ENCODE data around the gene TMEM88. TPM values are rescaled to one million over a fixed set of nuclear protein-coding genes. Genes with fewer than 3 reads are reported as not detected.

The TMEM88 gene
- total and polyA plus RNA-seq, 2 donors (not counting 3 experiments of a cell fraction or from before 2014, with no cell fraction given), result 53.4 to 165 TPM

- CTCF ChIA-PET, result interaction anchor here (0.9 to 1.8 kb wide), 3 partner anchors 8 to 100 kb away, joined by 3 to 7 read pairs (median 5); partner anchors contain the start of gene NAA38
- dilution Hi-C loops (cut with MboI; ENCODE audit: extremely low pct_ligation_motif_present, low sequenced_read_pairs) (no loop called here), intact Hi-C loops (cut with micrococcal nuclease) (loop anchor here (1.0 to 10.0 kb wide), 4 partner anchors 8 to 279 kb away; partner anchors contain the start of genes FXR2, HES7, TP53 and WRAP53)
- no peaks in the 10 kb centered on the region for H3K9me3 ChIP-seq (replicated peaks; ENCODE audit: control insufficient read depth, insufficient read depth, low read length)
- peaks cover 17% of the 10 kb centered on the region for H3K4me1 ChIP-seq (ENCODE audit: control insufficient read depth, extremely low read depth, insufficient read depth, low read length)
- H3K4me3 ChIP-seq (replicated peaks in 1 of 3; ENCODE audit: insufficient read depth in 1 of 3, low read depth in 1 of 3, low read length in 3 of 3), result peak overlapping the region; percentile 45 to 71 (median 58)
- peaks cover 10% of the 10 kb centered on the region for H3K79me2 ChIP-seq (ENCODE audit: control insufficient read depth, insufficient read depth, low read length)
- H2AFZ ChIP-seq (ENCODE audit: low read depth, low read length), result no peak overlapping the region
- H3K27me3 ChIP-seq (ENCODE audit: control insufficient read depth in 2 of 2, insufficient read depth in 2 of 2, low read length in 2 of 2), result no peaks in the 10 kb centered on the region
- peak; percentile 0 for TF ChIP-seq POLR2AphosphoS5 (IDR thresholded peaks at IDR 0.05; ENCODE audit: insufficient read depth, low read depth, low read length)
- TF ChIP-seq EZH2 (IDR thresholded peaks at IDR 0.05; ENCODE audit: borderline replicate concordance, low read depth, low read length, severe bottlenecking), result no peak
- TSS peak; percentile 89 for BruUV-seq (replicated peaks)
- H3K4me2 ChIP-seq (ENCODE audit: insufficient read depth, low read length), result peak overlapping the region; percentile 62
- no peaks in the 10 kb centered on the region for H4K20me1 ChIP-seq (replicated peaks; ENCODE audit: control insufficient read depth, extremely low read depth, insufficient read depth, low read length)
- peak overlapping the region; percentile 99 for H3K9ac ChIP-seq (replicated peaks; ENCODE audit: extremely low read depth, insufficient read depth, low read length)
- peak overlapping the region; percentile 99 for H3K27ac ChIP-seq (ENCODE audit: insufficient read depth, low read depth, low read length)
- POLR2A ChIA-PET, result interaction anchor here (1.1 to 2.0 kb wide), 2 partner anchors 13 to 14 kb away, joined by 4 to 12 read pairs; partner anchors contain the start of genes CYB5D1 and NAA38
- no peaks in the 10 kb centered on the region for H3K9me1 ChIP-seq (replicated peaks; ENCODE audit: control insufficient read depth, extremely low read depth, insufficient read depth, low read length)
- no peak for DNase-seq (ENCODE audit: low read depth, low spot score)
- FAIRE-seq, result no peak
- H3K36me3 ChIP-seq (ENCODE audit: control insufficient read depth in 2 of 2, extremely low read depth in 1 of 2, insufficient read depth in 2 of 2, low read length in 2 of 2), result peaks cover 0 to 16% of the 10 kb centered on the region in 2 experiments
Observed at GRCh38 chr17:7843257-7843535, 11.7 kb upstream of the TMEM88 start.

- no peak overlapping the region for H2AFZ ChIP-seq (ENCODE audit: low read depth, low read length)
- intact Hi-C loops (cut with micrococcal nuclease), result loop anchor here (1.0 to 10.0 kb wide), 6 partner anchors 8 to 279 kb away; partner anchors contain the start of genes FXR2, HES7, NAA38 and TP53
- ChIA-PET CTCF (interaction anchor here (1.6 to 1.8 kb wide), 2 partner anchors 9 to 13 kb away, joined by 5 to 7 read pairs; partner anchors contain the start of gene NAA38), POLR2A (interaction anchor here (1.5 to 2.0 kb wide), 2 partner anchors 9 to 14 kb away, joined by 6 to 12 read pairs; partner anchors contain the start of genes CYB5D1 and NAA38)
- H3K36me3 ChIP-seq (ENCODE audit: control insufficient read depth in 2 of 2, extremely low read depth in 1 of 2, insufficient read depth in 2 of 2, low read length in 2 of 2), result peaks cover 0 to 16% of the 10 kb centered on the region in 2 experiments
- peak overlapping the region; percentile 45 to 71 (median 60) for H3K4me3 ChIP-seq (replicated peaks in 1 of 3; ENCODE audit: insufficient read depth in 1 of 3, low read depth in 1 of 3, low read length in 3 of 3)
- H3K9ac ChIP-seq (replicated peaks; ENCODE audit: extremely low read depth, insufficient read depth, low read length), result peak overlapping the region; percentile 99
- peak; percentile 84 for FAIRE-seq
- DNase-seq (ENCODE audit: low read depth, low spot score), result peak; percentile 86
- no peaks in the 10 kb centered on the region for H3K27me3 ChIP-seq (ENCODE audit: control insufficient read depth in 2 of 2, insufficient read depth in 2 of 2, low read length in 2 of 2)
- no peaks in the 10 kb centered on the region for H3K9me1 ChIP-seq (replicated peaks; ENCODE audit: control insufficient read depth, extremely low read depth, insufficient read depth, low read length)
- H3K27ac ChIP-seq (ENCODE audit: insufficient read depth, low read depth, low read length), result peak overlapping the region; percentile 99
- dilution Hi-C loops (cut with MboI; ENCODE audit: extremely low pct_ligation_motif_present, low sequenced_read_pairs), result no loop called here
- TF ChIP-seq MYC (IDR thresholded peaks at IDR 0.05; ENCODE audit: low read depth, low read length) (peak; percentile 32), POLR2A (IDR thresholded peaks at IDR 0.05; ENCODE audit: low read depth, low read length) (no peak), MAX (IDR thresholded peaks at IDR 0.05; ENCODE audit: insufficient read depth, insufficient read length) (peak; percentile 69)
- peak overlapping the region; percentile 80 for H3K4me2 ChIP-seq (ENCODE audit: insufficient read depth, low read length)
- H3K79me2 ChIP-seq (ENCODE audit: control insufficient read depth, insufficient read depth, low read length), result peaks cover 10% of the 10 kb centered on the region
- peaks cover 14% of the 10 kb centered on the region for H3K4me1 ChIP-seq (ENCODE audit: control insufficient read depth, extremely low read depth, insufficient read depth, low read length)
- no peaks in the 10 kb centered on the region for H4K20me1 ChIP-seq (replicated peaks; ENCODE audit: control insufficient read depth, extremely low read depth, insufficient read depth, low read length)
- H3K9me3 ChIP-seq (replicated peaks; ENCODE audit: control insufficient read depth, insufficient read depth, low read length), result no peaks in the 10 kb centered on the region
- no TSS peak for BruUV-seq (replicated peaks)
Observed at GRCh38 chr17:7843536-7844291, 11.2 kb upstream of the TMEM88 start.

Measured in endothelial cell of umbilical vein (primary cell).